ENCODE data around the gene FGF12. TPM values are rescaled to one million over a fixed set of nuclear protein-coding genes. Genes with fewer than 3 reads are reported as not detected.

Gene FGF12
- total RNA-seq, 2 experiments from 2014 or later: 0.06 to 1.7 TPM

DNA sequence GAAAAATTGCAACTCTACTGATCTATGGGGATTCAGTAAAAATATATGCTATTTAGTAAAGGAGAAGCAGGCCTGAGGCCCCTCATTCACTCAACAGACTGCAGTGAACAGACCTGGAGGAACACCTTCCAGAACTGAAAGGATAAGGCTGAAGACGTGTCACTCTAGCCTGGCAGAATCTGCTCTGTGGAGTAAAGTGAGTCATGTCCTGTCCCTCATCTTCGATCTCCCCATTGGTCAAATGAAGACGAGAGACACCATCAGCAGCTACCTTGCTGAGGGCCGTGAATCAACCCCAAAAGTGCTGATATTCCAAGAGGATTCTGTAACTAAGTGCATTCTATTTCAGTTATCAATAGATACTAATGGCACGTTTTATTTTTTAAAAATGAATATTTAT, 359.7 kb downstream of the FGF12 start:
- intact Hi-C loops (cut with micrococcal nuclease; ENCODE audit: unreplicated experiment): no loop called here
- ChIA-PET POLR2A (no interaction called here), CTCF (ENCODE audit: unreplicated experiment) (no interaction called here)
- DNase-seq (ENCODE audit: low spot score): no peak
- Histone ChIP-seq H3K9me3 (ENCODE audit: low read length) (no peaks in the 10 kb centered on the region), H4K20me1 (ENCODE audit: insufficient read depth, low read length) (no peaks in the 10 kb centered on the region), H3K79me2 (ENCODE audit: insufficient read depth, low read depth, low read length) (no peaks in the 10 kb centered on the region), H3K36me3 (ENCODE audit: insufficient read depth, low read length) (no peaks in the 10 kb centered on the region), H3K27ac (ENCODE audit: low read depth, low read length, poor library complexity, severe bottlenecking) (no peak overlapping the region), H3K4me2 (ENCODE audit: low read length) (no peak overlapping the region), H2AFZ (ENCODE audit: low read length) (no peak overlapping the region), H3K4me1 (ENCODE audit: insufficient read depth, low read length, poor library complexity, severe bottlenecking) (no peaks in the 10 kb centered on the region), H3K4me3 (ENCODE audit: low read depth, low read length, poor library complexity, severe bottlenecking) (no peak overlapping the region), H3K9me2 (ENCODE audit: insufficient read depth, low read length) (no peaks in the 10 kb centered on the region)
- no peak for TF ChIP-seq EZH2phosphoT487 (IDR thresholded peaks at IDR 0.05; ENCODE audit: borderline replicate concordance, low read depth, low read length)
- TF ChIP-seq, protein P1, sequence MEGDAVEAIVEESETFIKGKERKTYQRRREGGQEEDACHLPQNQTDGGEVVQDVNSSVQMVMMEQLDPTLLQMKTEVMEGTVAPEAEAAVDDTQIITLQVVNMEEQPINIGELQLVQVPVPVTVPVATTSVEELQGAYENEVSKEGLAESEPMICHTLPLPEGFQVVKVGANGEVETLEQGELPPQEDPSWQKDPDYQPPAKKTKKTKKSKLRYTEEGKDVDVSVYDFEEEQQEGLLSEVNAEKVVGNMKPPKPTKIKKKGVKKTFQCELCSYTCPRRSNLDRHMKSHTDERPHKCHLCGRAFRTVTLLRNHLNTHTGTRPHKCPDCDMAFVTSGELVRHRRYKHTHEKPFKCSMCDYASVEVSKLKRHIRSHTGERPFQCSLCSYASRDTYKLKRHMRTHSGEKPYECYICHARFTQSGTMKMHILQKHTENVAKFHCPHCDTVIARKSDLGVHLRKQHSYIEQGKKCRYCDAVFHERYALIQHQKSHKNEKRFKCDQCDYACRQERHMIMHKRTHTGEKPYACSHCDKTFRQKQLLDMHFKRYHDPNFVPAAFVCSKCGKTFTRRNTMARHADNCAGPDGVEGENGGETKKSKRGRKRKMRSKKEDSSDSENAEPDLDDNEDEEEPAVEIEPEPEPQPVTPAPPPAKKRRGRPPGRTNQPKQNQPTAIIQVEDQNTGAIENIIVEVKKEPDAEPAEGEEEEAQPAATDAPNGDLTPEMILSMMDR (conservative IDR thresholded peaks at IDR 0.05; ENCODE audit: low read length): no peak
- BruUV-seq (replicated peaks): no TSS peak

DNA sequence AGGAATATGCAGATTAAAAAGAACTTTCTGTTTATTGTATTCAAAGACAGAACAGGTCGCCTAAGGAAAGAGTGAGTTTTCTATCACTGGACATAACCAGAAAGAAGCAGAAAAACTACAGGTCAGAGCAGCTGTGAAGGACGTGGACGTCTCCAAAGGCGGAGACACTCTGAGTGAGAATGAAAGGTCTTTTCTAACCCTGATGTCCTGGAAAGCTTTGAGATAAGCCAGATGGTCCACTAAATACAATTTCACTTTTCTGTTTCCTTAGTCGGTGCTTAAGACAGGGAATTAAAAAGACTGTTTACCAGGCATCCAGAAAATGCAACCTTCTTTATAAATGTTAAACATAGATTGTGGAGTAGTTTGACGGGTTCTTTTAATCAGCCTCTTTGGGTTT, 360.4 kb downstream of the FGF12 start:
- CTCF ChIA-PET (ENCODE audit: unreplicated experiment): no interaction called here
- Histone ChIP-seq H2AFZ (ENCODE audit: low read length) (no peak overlapping the region), H3K79me2 (ENCODE audit: insufficient read depth, low read depth, low read length) (no peaks in the 10 kb centered on the region), H3K4me1 (ENCODE audit: insufficient read depth, low read length, poor library complexity, severe bottlenecking) (no peaks in the 10 kb centered on the region), H3K4me3 (ENCODE audit: low read depth, low read length, poor library complexity, severe bottlenecking) (no peak overlapping the region), H3K4me2 (ENCODE audit: low read length) (no peak overlapping the region), H3K27ac (ENCODE audit: low read depth, low read length, poor library complexity, severe bottlenecking) (no peak overlapping the region), H3K36me3 (ENCODE audit: insufficient read depth, low read length) (no peaks in the 10 kb centered on the region), H3K9me3 (ENCODE audit: low read length) (no peaks in the 10 kb centered on the region), H3K9me2 (ENCODE audit: insufficient read depth, low read length) (no peaks in the 10 kb centered on the region), H4K20me1 (ENCODE audit: insufficient read depth, low read length) (no peaks in the 10 kb centered on the region)
- POLR2A ChIA-PET: no interaction called here
- BruUV-seq (replicated peaks): no TSS peak
- intact Hi-C loops (cut with micrococcal nuclease; ENCODE audit: unreplicated experiment): no loop called here
- TF ChIP-seq, protein P1 (conservative IDR thresholded peaks at IDR 0.05; ENCODE audit: low read length): no peak
- no peak for TF ChIP-seq EZH2phosphoT487 (IDR thresholded peaks at IDR 0.05; ENCODE audit: borderline replicate concordance, low read depth, low read length)
- DNase-seq (ENCODE audit: low spot score): no peak

DNA sequence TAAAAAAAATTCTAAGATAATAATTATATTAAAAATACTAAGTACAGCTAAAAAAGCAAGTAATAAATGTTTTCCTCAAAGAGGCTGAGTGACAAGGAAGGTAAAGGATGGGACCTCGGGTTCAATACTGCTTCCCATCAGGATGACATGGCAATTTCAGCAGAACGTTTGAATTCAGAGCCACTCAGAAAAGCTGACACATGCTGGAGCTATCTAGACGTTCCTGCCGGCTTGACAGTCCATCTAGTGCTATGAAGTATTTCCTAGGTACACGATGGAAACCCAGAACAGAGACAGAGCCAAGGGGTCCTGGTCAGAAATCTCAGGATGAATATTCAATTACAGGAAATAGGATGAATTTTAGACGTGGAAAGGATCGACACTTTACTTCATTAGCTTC, 361.8 kb downstream of the FGF12 start:
- Histone ChIP-seq H3K36me3 (ENCODE audit: insufficient read depth, low read length) (no peaks in the 10 kb centered on the region), H4K20me1 (ENCODE audit: insufficient read depth, low read length) (no peaks in the 10 kb centered on the region), H3K9me3 (ENCODE audit: low read length) (no peaks in the 10 kb centered on the region), H3K27ac (ENCODE audit: low read depth, low read length, poor library complexity, severe bottlenecking) (no peak overlapping the region), H3K4me1 (ENCODE audit: insufficient read depth, low read length, poor library complexity, severe bottlenecking) (no peaks in the 10 kb centered on the region), H3K79me2 (ENCODE audit: insufficient read depth, low read depth, low read length) (no peaks in the 10 kb centered on the region), H3K9me2 (ENCODE audit: insufficient read depth, low read length) (no peaks in the 10 kb centered on the region), H3K4me2 (ENCODE audit: low read length) (no peak overlapping the region), H2AFZ (ENCODE audit: low read length) (no peak overlapping the region), H3K4me3 (ENCODE audit: low read depth, low read length, poor library complexity, severe bottlenecking) (no peak overlapping the region)
- BruUV-seq (replicated peaks): no TSS peak
- CTCF ChIA-PET (ENCODE audit: unreplicated experiment): no interaction called here
- POLR2A ChIA-PET: interaction anchor here (0.6 kb wide), 2 partner anchors 23 to 47 kb away, joined by 3 read pairs; no protein-coding TSS in a partner anchor
- intact Hi-C loops (cut with micrococcal nuclease; ENCODE audit: unreplicated experiment): no loop called here
- TF ChIP-seq, protein P1 (conservative IDR thresholded peaks at IDR 0.05; ENCODE audit: low read length): no peak
- DNase-seq (ENCODE audit: low spot score): no peak

Measured in OCI-LY7 (cell line).